Muscle layer of colon (tissue), 2 donors: ENCODE data around the gene C11orf68.
A peak's percentile ranks its signal among the peaks of the same experiment; 100 is the strongest.
"Not testable (repeated sequence)": the region's sequence is repeated elsewhere in the genome, so short reads cannot be mapped to it uniquely, and the experiment has no call there.

Experiments
- H3K27ac ChIP-seq: one replicate; pipeline ENCODE4 v1.7.0; 2013; ENCODE audit warnings: low read depth, mild to moderate bottlenecking, low read length, moderate library complexity
- H3K27me3 ChIP-seq, 2 donors: one replicate each; pipeline ENCODE4 v1.7.0; 2013; ENCODE audit warnings: low read length in 2 of 2, mild to moderate bottlenecking in 2 of 2; ENCODE audit not compliant: insufficient read depth in 2 of 2, control insufficient read depth in 1 of 2
- H3K36me3 ChIP-seq: one replicate; pipeline ENCODE4 v1.7.0; 2013; ENCODE audit warnings: mild to moderate bottlenecking, low read length; ENCODE audit not compliant: insufficient read depth
- H3K4me1 ChIP-seq: one replicate; pipeline ENCODE4 v1.7.0; 2013; ENCODE audit warnings: mild to moderate bottlenecking, low read length; ENCODE audit not compliant: insufficient read depth
- H3K4me3 ChIP-seq, 2 donors: one replicate each; pipeline ENCODE4 v1.7.0; 2013; ENCODE audit warnings: low read length in 2 of 2, low read depth in 1 of 2, mild to moderate bottlenecking in 1 of 2, moderate library complexity in 1 of 2
- H3K9ac ChIP-seq: one replicate; pipeline ENCODE4 v1.7.0; 2013; ENCODE audit warnings: low read length
- H3K9me3 ChIP-seq: one replicate; pipeline ENCODE4 v1.7.0; 2013; ENCODE audit warnings: mild to moderate bottlenecking, low read length
- donor health status: abdominal sarcoma.
- donor health status: Adenocarcinoma of cecum.

Gene C11orf68

GRCh38 chr11:65895482-65895981 is 23.3 kb downstream of the C11orf68 start:
- Histone ChIP-seq H3K4me1 (peaks cover 21% of the 10 kb centered on the region), H3K36me3 (no peaks in the 10 kb centered on the region), H3K27me3 (peaks cover 7 to 8% of the 10 kb centered on the region in 2 donors), H3K9me3 (no peaks in the 10 kb centered on the region), H3K9ac (no peak overlapping the region), H3K27ac (no peak overlapping the region), H3K4me3 (no peak overlapping the region)

DNA sequence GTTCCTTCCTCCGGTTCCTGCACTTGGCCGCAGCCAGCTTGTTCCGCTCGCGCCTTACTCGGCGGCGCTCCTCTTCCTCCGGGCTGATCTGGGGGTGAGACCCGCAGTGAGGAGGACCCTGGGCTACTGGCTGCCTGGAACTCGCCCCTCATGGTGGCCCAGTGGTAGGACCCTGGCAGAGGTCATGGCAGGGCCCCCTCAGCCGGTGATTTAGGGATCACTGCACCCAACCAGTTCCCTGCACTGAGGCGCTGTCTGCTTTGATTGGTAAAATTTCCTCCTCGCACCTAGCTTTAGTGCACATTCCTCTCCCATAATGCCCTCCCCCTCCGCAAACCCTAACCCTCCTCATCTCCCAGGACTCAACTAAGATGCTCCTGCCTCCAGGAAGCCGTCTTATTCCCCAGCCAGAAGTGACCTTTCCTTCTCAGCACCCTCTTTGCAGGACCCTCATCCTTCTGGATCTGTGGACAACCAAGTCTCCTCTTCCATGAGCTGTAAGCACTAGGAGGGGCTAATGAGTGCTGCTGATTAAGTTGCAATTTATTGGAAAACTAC is 24.7 kb downstream of the C11orf68 start:
- Histone ChIP-seq H3K9me3 (no peaks in the 10 kb centered on the region), H3K9ac (peak overlapping the region; percentile 25), H3K27ac (peak overlapping the region; percentile 90), H3K27me3 (peaks cover 2 to 7% of the 10 kb centered on the region in 2 donors), H3K36me3 (no peaks in the 10 kb centered on the region), H3K4me1 (peaks cover 32% of the 10 kb centered on the region), H3K4me3 (peak overlapping the region in 1 of 2 donors; percentile 27)

GRCh38 chr11:65892661-65893317 is 26.1 kb downstream of the C11orf68 start:
- no peak overlapping the region for H3K9ac ChIP-seq

DNA sequence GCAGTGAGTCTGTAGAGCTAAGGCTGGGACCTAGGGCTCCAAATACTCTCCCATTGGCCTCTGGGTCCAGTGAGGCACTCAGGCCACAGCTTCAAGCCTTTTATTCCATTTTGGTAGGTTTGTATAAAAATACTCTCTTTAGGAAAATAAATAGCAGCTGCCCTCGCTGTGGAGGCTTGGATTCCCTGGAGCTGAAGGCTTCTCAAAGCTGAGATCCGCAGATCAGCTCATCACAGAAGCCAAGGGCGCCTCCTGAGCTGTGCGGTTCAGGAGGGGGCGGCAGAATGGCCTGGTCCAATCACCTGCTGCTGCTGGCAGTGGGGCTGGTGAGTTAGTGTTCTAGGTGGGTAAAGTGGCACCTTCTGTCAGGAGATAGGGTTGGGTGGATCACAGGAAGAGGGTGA is 26.7 kb downstream of the C11orf68 start:
- not testable (repeated sequence) for H3K36me3 ChIP-seq, H3K27me3 ChIP-seq, H3K9me3 ChIP-seq
- Histone ChIP-seq H3K4me1 (peaks cover 46% of the 10 kb centered on the region), H3K27ac (peak overlapping the region; percentile 99), H3K4me3 (peak overlapping the region; percentile 74 to 94), H3K9ac (peak overlapping the region; percentile 65)

More at GRCh38 chr11:65892661-65893317, 26.1 kb downstream of the C11orf68 start:
- no peaks in the 10 kb centered on the region for H3K9me3 ChIP-seq
- peak overlapping the region; percentile 99 for H3K27ac ChIP-seq
- H3K27me3 ChIP-seq = no peaks in the 10 kb centered on the region
- no peaks in the 10 kb centered on the region for H3K36me3 ChIP-seq
- no peak overlapping the region for H3K4me3 ChIP-seq
- H3K4me1 ChIP-seq = peaks cover 39% of the 10 kb centered on the region

- Histone ChIP-seq H3K4me3 (peak overlapping the region; percentile 74 to 94), H3K36me3 (peaks cover 4% of the 10 kb centered on the region), H3K27ac (peak overlapping the region; percentile 99), H3K27me3 (no peaks in the 10 kb centered on the region), H3K9me3 (no peaks in the 10 kb centered on the region), H3K9ac (peak overlapping the region; percentile 65), H3K4me1 (peaks cover 51% of the 10 kb centered on the region)
These were observed 27.4 kb downstream of the C11orf68 start for GRCh38 chr11:65891219-65892136.

GRCh38 chr11:65890324-65891218 is 28.3 kb downstream of the C11orf68 start, which contains the start of gene CCDC85B:
Gene CCDC85B, plus strand, starts transcription at chr11:65890673. Its CDS starts 111 bp downstream, at chr11:65890784.
- Histone ChIP-seq H3K9me3 (no peaks in the 10 kb centered on the region), H3K4me3 (peak within 1 kb of the TSS; percentile 74 to 94), H3K27me3 (no peaks in the 10 kb centered on the region), H3K4me1 (peaks cover 51% of the 10 kb centered on the region), H3K9ac (peak within 1 kb of the TSS; percentile 92), H3K27ac (peak within 1 kb of the TSS; percentile 99), H3K36me3 (peaks cover 14% of the 10 kb centered on the region)

DNA sequence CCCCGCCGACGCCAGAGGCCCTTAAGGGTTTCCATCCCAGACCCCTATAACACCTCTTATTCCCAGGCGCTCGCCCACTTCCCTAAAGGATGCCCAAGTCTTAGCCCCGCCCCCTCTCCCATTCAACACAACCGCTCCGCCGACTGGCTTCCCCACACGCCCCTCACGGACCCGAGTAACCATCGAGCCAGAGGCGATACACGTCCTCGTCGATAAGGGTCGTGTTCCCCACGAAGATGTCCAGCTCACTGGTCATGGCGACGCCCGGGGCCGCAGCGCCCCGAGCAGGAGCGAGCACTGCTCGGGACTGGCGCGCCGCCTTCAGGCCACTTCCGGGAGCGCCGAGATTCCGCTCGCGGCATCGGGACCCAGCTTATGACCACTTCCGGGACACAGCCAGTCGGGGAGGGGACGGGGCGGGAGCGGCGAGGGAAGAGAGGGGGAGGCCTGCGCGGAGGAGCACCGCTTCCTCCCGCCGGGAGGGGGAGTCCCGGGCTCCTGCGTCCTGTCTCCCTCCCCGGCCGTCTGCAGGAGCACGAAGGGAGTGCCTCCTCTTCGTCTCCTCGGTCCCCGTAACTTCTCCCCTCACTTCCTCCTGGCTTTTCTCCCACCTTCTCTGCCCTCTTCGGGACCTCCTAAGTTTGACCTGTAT is 30.6 kb downstream of the C11orf68 start, which contains the start of gene FIBP:
Gene FIBP (minus strand): TSS at position 309 of the 652 bp plus-strand sequence. CDS start 53 bp downstream, at position 256.
- Histone ChIP-seq H3K9ac (peak within 1 kb of the TSS; percentile 92), H3K9me3 (no peaks in the 10 kb centered on the region), H3K4me1 (peaks cover 56% of the 10 kb centered on the region), H3K27ac (peak within 1 kb of the TSS; percentile 99), H3K27me3 (no peaks in the 10 kb centered on the region), H3K36me3 (peaks cover 31% of the 10 kb centered on the region), H3K4me3 (peak within 1 kb of the TSS; percentile 52 to 84)

DNA sequence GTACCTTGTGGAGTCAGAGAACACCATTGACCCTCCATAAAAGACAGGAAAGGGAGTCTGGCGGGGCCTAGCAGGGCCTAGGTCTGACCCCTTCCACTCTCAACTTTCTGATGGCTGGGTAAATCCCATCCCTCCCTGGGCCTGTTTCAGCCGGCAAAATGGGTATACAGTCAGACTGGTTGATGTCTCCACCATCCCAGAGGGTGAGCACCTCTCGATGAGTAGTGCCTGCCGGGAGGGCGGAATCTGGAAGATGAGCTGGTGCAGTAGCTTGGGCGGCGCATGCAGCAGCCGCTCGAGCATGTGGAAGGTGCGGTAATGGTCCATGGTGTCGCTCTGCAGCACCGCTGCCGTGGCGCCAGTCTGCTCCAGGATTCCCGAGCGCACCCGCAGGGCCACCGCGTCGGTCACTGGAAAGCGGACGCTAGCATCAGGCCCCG is 31.1 kb downstream of the C11orf68 start:
- H3K36me3 ChIP-seq = peaks cover 36% of the 10 kb centered on the region
- H3K9ac ChIP-seq = peak overlapping the region; percentile 23
- H3K9me3 ChIP-seq = no peaks in the 10 kb centered on the region
- peaks cover 51% of the 10 kb centered on the region for H3K4me1 ChIP-seq
- H3K4me3 ChIP-seq = peak overlapping the region; percentile 52 to 84
- H3K27me3 ChIP-seq = no peaks in the 10 kb centered on the region
- peak overlapping the region; percentile 99 for H3K27ac ChIP-seq

DNA sequence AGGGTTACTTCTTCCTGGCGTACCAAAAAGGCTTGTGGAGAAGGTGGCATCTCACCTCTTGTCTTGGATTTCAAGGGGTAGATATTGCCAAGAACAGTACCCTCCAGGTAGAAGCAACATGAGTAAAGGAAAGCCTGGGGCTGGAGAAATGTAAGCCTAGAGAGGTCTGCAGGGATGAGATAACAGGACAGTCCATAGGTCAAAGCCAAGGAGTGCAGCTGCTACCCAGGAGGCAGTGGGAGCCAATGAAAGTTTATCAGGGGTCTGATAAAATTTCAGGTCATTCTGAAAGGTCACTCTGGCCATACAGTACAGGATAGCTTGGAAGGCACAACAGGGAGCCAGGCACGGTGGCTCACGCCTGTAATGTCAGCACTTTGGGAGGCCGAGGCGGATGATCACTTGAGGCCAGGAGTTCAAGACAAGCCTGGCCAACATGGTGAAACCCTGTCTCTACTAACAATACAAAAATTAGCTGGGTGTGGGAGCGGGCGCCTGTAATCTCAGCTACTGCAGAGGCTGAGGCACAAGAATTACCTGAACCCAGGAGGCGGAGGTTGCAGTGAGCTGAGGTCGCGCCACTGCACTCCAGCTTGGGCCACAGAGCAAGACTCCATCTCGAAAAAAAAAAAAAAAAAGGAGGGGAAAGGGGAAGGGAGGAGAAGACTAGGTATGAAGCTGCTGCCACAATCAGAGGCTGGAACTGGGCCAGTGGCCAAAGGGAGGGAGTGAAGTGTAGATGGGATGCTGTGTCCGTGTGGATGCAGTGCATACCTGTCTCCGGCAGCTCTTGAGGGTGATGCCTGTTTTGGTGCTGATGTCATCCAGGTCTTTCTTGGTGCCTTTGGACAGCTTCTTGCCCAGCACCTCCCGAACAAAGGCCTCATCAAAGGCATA is 31.8 kb downstream of the C11orf68 start:
- H3K27ac ChIP-seq = peak overlapping the region; percentile 99
- H3K36me3 ChIP-seq = peaks cover 37% of the 10 kb centered on the region
- peaks cover 45% of the 10 kb centered on the region for H3K4me1 ChIP-seq

More for the DNA sequence above, 31.8 kb downstream of the C11orf68 start:
- no peaks in the 10 kb centered on the region for H3K27me3 ChIP-seq
- H3K9me3 ChIP-seq = no peaks in the 10 kb centered on the region
- H3K9ac ChIP-seq = peak overlapping the region; percentile 23
- peak overlapping the region in 1 of 2 donors; percentile 52 for H3K4me3 ChIP-seq
